GM10266 (cell line): ENCODE data around the gene FMN1.

Experiments used
- DNase-seq: peaks from one replicate; pipeline ENCODE4 v3.0.0; 2012; ENCODE audit errors: extremely low spot score
- TF ChIP-seq, protein P1 (sequence below): IDR thresholded peaks from 2 replicates; pipeline ENCODE4 v1.5.1; 2012; ENCODE audit warnings: mild to moderate bottlenecking, low read depth; ENCODE audit not compliant: control insufficient read depth, insufficient read depth; ENCODE audit errors: missing control alignments

FMN1 gene

DNA sequence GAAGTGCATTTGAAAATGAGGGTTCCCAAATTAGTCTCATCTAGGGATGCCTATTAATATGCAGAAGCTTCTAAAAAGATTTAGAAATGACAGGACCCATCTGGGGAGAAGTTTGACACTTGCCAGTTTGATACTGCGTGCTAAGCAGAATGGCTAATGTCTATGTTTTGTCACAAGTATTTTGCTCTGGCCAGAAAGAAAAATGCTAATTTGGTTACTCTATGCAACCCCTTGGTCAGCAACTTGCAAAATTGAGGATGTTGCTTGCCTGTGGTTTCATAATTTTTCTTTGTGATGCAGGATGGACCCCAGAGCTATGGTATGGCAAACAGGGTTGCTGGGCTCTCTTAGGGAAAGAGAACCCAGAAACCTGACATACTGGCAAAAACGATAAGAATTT, 148.2 kb downstream of the FMN1 start:
- TF ChIP-seq, protein P1, sequence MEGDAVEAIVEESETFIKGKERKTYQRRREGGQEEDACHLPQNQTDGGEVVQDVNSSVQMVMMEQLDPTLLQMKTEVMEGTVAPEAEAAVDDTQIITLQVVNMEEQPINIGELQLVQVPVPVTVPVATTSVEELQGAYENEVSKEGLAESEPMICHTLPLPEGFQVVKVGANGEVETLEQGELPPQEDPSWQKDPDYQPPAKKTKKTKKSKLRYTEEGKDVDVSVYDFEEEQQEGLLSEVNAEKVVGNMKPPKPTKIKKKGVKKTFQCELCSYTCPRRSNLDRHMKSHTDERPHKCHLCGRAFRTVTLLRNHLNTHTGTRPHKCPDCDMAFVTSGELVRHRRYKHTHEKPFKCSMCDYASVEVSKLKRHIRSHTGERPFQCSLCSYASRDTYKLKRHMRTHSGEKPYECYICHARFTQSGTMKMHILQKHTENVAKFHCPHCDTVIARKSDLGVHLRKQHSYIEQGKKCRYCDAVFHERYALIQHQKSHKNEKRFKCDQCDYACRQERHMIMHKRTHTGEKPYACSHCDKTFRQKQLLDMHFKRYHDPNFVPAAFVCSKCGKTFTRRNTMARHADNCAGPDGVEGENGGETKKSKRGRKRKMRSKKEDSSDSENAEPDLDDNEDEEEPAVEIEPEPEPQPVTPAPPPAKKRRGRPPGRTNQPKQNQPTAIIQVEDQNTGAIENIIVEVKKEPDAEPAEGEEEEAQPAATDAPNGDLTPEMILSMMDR, result no peak
- no peak for DNase-seq

DNA sequence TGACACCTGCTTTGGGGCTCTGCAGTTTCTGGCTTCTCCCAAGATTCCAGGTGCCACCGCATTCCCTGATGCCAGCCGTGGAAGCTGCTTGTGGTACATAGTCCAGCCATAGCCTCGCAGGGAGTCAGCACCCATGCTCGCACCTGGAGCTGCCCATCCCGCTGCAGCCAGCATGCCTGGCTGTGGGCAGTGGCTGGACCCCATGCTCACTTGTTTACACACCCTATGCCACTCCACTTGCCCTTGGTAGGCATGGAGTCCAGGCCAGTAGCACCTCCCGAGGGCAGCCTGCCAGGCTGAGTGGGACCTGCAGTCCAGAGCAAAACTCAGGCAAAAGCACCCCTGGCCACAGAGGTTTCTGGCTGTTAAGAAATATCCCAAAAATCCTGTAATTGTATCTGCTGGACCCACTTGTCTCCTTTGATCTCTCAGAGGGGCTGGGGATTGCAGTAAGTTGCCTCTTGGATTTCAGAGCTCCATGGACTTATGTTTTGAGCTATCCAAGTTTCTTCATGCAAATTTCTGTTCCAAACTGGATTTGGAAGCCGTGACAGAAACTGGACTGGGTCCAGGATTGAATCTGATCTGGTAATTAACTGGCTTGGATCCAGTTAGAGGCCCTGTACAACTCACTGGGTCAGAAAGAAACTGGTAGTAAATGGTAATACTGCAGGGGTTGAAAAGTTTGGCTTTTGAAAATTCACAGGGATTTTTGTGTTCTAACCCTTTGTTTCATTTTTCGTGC, 149.3 kb downstream of the FMN1 start:
- TF ChIP-seq, protein P1, result no peak
- DNase-seq, result no peak

DNA sequence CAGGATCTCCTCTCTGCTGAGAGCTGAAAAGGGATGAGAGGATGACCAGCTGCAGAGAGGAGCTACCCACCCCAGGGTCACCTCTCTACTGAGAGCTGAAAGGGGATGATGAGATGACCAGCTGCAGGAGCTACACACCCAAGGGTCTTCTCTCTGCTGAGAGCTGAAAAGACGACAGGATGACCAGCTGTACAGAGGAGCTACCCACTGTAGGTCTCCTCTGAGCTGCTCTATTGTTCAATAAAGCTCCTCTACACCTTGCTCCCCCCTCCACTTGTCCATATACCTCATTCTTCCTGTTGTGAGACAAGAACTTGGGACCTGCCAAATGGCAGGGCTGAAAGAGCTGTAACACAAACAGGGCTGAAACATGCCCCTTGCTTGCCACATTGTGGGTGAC, 149.9 kb downstream of the FMN1 start:
- DNase-seq, result no peak
- TF ChIP-seq, protein P1, result no peak

DNA sequence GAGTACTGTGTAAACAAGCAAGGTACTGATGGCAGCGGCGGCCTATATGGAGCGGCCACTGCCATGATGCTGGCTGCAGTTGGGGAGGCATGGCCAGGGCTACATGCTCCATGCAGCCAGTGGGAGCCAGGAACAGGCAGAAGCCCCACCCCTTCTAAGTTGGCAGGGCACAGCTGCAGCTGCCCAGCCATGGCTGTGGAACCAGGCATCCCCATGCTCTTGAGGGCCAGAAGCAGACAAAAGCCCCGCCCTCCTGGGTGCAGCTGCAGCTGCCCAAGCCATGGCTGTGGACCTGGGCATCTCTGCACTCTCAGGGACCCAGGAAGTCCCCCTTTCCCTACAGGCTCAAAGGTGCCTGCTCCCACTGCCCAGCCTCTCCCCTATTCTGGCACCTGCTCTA, 150.9 kb downstream of the FMN1 start:
- no peak for DNase-seq
- TF ChIP-seq, protein P1, result no peak

DNA sequence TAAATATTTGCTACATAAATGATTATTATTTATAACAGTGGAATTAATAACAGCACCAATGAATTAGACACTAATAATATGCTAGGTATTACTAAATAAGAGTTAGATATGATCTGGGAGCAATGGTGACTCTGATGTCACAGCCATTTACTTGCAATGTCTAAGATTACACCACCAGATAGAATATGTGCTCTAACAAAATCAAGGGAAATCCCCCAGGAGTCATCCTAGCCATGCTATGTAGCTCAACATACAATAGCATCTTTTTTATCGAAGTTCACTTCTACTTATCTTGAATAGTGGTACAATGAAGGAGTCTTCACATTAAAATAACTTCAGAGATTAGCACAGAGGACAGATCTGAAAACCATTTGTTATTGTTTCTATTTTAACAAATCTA, 154.0 kb downstream of the FMN1 start:
- TF ChIP-seq, protein P1, result no peak
- DNase-seq, result no peak

DNA sequence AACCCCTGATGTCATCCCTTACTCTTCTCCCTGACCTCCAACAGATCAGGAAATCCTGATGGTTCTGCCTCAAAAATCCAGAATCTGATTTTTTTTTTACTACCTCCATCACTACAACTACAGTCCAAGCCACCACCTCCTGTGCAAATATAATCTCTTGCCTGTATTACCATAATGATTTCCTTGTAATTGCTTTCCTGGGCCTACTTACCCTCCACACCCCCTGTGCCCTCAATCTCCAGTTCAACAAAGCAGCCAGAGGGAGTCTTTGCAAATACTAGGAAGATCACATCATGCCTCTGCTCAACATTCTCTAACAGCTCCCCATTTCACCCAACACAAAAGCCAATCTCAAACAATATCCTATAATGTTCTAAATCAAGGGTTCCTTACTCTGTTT, 159.9 kb downstream of the FMN1 start:
- DNase-seq, result no peak
- TF ChIP-seq, protein P1, result no peak

DNA sequence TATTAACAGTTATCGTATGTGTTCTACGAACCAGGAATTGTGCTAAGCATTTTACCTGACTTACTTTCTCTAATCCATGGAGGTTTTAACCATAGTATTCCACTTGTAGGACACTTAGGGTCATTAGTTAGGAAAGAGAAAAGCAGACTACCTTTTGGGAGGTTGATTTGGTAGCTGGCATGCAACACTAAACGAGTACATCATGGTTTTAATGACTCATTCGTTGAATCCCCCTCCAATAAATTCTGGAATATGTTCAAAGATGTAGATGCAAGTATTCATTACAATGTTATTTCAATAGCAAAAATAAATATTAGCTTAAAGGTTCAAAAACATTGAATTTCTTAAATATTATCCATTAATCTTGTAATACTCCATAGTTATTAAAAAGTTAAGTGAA, 162.5 kb downstream of the FMN1 start:
- TF ChIP-seq, protein P1, result no peak
- DNase-seq, result no peak
